ENCODE results near the gene ACIN1.

The ACIN1 gene

DNA sequence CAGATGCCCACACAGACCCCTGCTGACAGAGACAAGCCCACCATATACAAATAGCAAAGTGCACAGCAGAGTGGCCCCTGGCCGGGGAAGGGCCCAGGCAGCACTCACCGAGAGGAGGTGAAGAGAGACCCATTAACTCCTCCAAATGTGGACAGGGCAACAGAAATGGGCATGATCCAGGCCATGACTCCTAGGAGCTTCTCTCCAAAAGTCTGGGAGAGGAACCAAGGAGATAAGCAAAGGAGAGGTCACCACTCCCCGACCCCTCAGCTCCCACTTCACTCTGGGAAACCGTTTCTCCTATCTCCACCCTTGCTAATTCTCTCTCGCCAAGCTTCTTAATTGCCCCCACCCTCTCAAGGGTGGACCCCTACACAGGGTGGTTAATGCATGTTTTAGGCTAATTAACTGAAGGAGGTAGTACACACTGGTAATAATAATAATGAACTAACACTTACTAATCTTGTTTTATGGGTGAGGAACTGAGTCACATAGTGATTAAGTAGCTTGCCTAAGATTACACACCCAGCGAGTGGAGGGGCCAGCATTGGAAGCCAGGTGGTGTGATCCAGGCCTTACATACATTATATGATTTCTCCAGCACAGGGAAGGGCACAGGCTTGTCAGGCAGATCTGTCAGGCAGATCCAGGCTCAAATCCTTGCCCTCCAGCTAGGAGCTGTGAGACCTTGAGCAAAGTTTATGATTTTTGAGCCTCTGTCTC lies 43.0 kb upstream of the ACIN1 start:
- H3K4me1 Mint-ChIP-seq = no peaks in the 10 kb centered on the region
- peaks cover 50% of the 10 kb centered on the region for H3K36me3 Mint-ChIP-seq (ENCODE audit: low read depth)
- no peak overlapping the region for H3K4me3 Mint-ChIP-seq
- H3K9me3 Mint-ChIP-seq = no peaks in the 10 kb centered on the region
- no peaks in the 10 kb centered on the region for H3K27me3 Mint-ChIP-seq (ENCODE audit: low read depth)
- TF ChIP-seq, protein P1, sequence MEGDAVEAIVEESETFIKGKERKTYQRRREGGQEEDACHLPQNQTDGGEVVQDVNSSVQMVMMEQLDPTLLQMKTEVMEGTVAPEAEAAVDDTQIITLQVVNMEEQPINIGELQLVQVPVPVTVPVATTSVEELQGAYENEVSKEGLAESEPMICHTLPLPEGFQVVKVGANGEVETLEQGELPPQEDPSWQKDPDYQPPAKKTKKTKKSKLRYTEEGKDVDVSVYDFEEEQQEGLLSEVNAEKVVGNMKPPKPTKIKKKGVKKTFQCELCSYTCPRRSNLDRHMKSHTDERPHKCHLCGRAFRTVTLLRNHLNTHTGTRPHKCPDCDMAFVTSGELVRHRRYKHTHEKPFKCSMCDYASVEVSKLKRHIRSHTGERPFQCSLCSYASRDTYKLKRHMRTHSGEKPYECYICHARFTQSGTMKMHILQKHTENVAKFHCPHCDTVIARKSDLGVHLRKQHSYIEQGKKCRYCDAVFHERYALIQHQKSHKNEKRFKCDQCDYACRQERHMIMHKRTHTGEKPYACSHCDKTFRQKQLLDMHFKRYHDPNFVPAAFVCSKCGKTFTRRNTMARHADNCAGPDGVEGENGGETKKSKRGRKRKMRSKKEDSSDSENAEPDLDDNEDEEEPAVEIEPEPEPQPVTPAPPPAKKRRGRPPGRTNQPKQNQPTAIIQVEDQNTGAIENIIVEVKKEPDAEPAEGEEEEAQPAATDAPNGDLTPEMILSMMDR (IDR thresholded peaks at IDR 0.05; ENCODE audit: unreplicated experiment in 3 of 3) = no peak
- no peak overlapping the region for H3K27ac Mint-ChIP-seq

DNA sequence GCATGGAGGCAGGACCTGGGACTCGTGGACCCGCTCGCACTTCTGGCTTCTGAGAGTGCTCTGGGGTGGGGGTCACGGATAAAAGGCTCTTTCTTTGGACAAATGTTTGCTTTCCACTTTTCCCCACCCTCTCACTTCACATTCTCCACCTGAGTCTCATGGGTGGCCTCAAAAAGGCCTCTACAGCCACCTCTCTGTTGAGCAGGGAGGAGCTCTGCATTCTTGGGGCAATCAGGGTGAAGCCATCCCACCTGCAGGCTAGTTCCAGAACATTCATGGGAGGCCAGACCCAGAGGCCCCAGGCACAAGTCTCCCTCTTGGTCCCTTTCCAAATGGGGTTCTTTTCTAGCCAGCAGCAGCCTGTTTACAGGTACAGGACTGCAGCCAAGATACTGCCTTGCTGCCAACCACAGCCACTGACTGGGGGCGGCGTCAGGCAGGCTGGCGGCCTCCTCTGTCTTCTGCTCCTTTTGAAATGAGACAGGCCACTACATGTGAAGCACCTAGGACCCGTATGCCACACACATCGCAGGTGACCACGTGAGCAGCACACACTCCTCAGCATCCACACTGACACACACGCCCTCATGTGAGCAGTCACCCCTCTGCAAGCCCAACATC lies 42.4 kb upstream of the ACIN1 start:
- TF ChIP-seq, protein P1 (IDR thresholded peaks at IDR 0.05; ENCODE audit: unreplicated experiment in 3 of 3) = no peak
- Mint-ChIP-seq H3K27ac (no peak overlapping the region), H3K9me3 (no peaks in the 10 kb centered on the region), H3K27me3 (ENCODE audit: low read depth) (no peaks in the 10 kb centered on the region), H3K4me3 (no peak overlapping the region), H3K4me1 (no peaks in the 10 kb centered on the region), H3K36me3 (ENCODE audit: low read depth) (peaks cover 45% of the 10 kb centered on the region)

DNA sequence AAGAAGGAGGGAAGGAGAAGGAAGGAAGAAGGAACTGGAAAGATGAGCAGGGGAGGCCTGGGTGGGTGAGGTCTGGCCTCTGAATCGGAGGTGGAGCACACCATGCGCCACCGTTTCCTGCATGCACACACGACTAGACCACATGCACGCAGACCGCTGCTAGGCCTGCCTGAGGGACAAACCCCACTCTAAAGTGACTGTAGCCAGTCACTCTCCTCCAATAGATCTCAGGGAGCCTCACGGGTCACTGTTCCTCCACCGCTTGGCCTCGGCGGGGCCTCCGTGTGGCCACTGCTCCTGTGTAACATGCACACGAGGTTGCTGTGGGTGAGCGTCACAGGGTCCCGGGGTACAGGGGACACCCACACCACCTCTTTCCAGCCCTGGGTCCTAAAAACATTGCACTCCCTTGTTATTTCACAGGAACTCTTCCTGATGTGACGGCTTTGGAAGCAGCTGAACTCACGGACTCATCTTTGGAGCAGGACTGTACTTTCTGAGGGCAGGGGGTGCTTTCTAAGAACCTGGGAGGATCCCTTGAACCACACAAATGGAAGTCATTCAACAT lies 41.7 kb upstream of the ACIN1 start:
- Mint-ChIP-seq H3K4me1 (no peaks in the 10 kb centered on the region), H3K36me3 (ENCODE audit: low read depth) (peaks cover 39% of the 10 kb centered on the region), H3K4me3 (no peak overlapping the region), H3K27ac (no peak overlapping the region), H3K9me3 (no peaks in the 10 kb centered on the region), H3K27me3 (ENCODE audit: low read depth) (no peaks in the 10 kb centered on the region)
- TF ChIP-seq, protein P1 (IDR thresholded peaks at IDR 0.05; ENCODE audit: unreplicated experiment in 3 of 3) = no peak

DNA sequence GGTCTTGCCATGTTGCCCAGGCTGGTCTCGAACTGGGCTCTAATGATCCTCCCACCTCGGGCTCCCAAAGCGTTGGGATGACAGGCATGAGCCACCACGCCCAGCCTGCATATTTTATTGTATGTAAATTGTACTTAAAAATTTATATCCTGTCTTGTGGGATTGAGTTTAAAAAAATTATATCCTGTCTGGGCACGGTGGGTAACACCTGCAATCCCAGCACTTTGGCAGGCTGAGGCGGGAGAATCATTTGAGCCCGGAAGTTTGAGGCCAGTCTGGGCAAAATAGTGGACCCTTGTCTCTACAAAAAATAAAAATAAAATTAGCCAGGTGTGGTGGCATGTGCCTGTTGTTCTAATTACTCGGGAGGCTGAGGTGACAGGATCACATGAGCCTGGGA lies 38.0 kb upstream of the ACIN1 start:
- H3K4me3 Mint-ChIP-seq = no peak overlapping the region
- H3K27me3 Mint-ChIP-seq (ENCODE audit: low read depth) = no peaks in the 10 kb centered on the region
- H3K36me3 Mint-ChIP-seq (ENCODE audit: low read depth) = peaks cover 45% of the 10 kb centered on the region
- no peak overlapping the region for H3K27ac Mint-ChIP-seq
- TF ChIP-seq, protein P1 (IDR thresholded peaks at IDR 0.05; ENCODE audit: unreplicated experiment in 3 of 3) = no peak
- H3K9me3 Mint-ChIP-seq = no peaks in the 10 kb centered on the region
- no peaks in the 10 kb centered on the region for H3K4me1 Mint-ChIP-seq

DNA sequence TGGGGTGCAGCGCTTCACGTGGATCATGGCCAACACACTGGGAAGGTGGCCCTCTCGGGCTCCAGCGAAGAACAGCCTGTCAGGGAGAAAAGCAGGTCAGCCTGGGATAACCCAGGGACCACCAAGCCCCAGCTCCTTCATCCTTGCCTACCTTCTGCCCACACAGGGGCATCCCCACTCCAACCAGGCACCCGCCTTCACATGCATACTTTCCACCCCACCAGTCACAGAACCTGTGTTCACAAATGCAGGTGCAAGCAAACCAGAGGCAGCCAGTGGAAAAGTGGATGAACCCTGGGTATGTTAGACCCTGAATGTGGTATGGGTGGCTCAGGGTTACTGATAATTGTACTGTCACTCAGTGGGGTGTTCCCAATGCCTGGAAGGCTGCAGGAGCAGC lies 36.5 kb upstream of the ACIN1 start:
- no peak overlapping the region for H3K27ac Mint-ChIP-seq
- no peak overlapping the region for H3K4me3 Mint-ChIP-seq
- no peaks in the 10 kb centered on the region for H3K27me3 Mint-ChIP-seq (ENCODE audit: low read depth)
- H3K9me3 Mint-ChIP-seq = no peaks in the 10 kb centered on the region
- TF ChIP-seq, protein P1 (IDR thresholded peaks at IDR 0.05; ENCODE audit: unreplicated experiment in 3 of 3) = no peak
- no peaks in the 10 kb centered on the region for H3K4me1 Mint-ChIP-seq
- H3K36me3 Mint-ChIP-seq (ENCODE audit: low read depth) = peaks cover 38% of the 10 kb centered on the region

Measured in nephron (organoid).